OCI-LY1 (cell line): ENCODE results near the gene ROBO1.

Experiments
- H2AFZ ChIP-seq: fragments of 200-600 bp; sonication (generic), shearing (Covaris generic); 2 replicates; pipeline ENCODE4 v1.6.0; 2014; ENCODE audit warnings: antibody characterized with exemption, mild to moderate bottlenecking, low read length
- H3F3A ChIP-seq: fragments of 200-600 bp; sonication (generic), shearing (Covaris generic); 2 replicates; pipeline ENCODE4 v1.6.0; 2014; ENCODE audit warnings: mild to moderate bottlenecking, antibody characterized with exemption, low read length, moderate library complexity; ENCODE audit not compliant: insufficient read depth
- H3K27ac ChIP-seq: fragments of 200-600 bp; sonication (generic); 2 replicates; pipeline ENCODE4 v1.5.1; 2014; ENCODE audit warnings: low read length, mixed run types, mild to moderate bottlenecking, low read depth; ENCODE audit not compliant: poor library complexity, severe bottlenecking
- H3K27me3 ChIP-seq: fragments of 200-600 bp; sonication (generic); 2 replicates; pipeline ENCODE4 v1.6.0; 2014; ENCODE audit warnings: antibody characterized with exemption, mild to moderate bottlenecking, low read length, moderate library complexity; ENCODE audit not compliant: insufficient read depth
- H3K36me3 ChIP-seq: fragments of 200-600 bp; sonication (generic); 2 replicates; pipeline ENCODE4 v1.6.1; 2014; ENCODE audit warnings: mild to moderate bottlenecking, antibody characterized with exemption, low read length, moderate library complexity, mixed read lengths; ENCODE audit not compliant: insufficient read depth
- H3K4me1 ChIP-seq: fragments of 200-600 bp; sonication (generic); 2 replicates; pipeline ENCODE4 v1.5.1; 2014; ENCODE audit warnings: mild to moderate bottlenecking, low read length, moderate library complexity; ENCODE audit not compliant: insufficient read depth, severe bottlenecking
- H3K4me2 ChIP-seq: fragments of 200-600 bp; sonication (generic), shearing (Covaris generic); 2 replicates; pipeline ENCODE4 v1.6.1; 2014; ENCODE audit warnings: low read length
- H3K4me3 ChIP-seq: fragments of 200-600 bp; sonication (generic); 2 replicates; pipeline ENCODE4 v1.5.1; 2014; ENCODE audit warnings: low read length, low read depth, mild to moderate bottlenecking, mixed read lengths; ENCODE audit not compliant: poor library complexity, severe bottlenecking
- H3K79me2 ChIP-seq: fragments of 200-600 bp; shearing (Covaris generic); 2 replicates; pipeline ENCODE4 v1.6.1; 2016; ENCODE audit warnings: mixed run types, low read length, mixed read lengths; ENCODE audit not compliant: insufficient read depth
- H3K9ac ChIP-seq: fragments of 200-600 bp; sonication (generic), shearing (Covaris generic); 2 replicates; pipeline ENCODE4 v1.6.1; 2014; ENCODE audit warnings: mild to moderate bottlenecking, low read length, mixed read lengths
- H3K9me2 ChIP-seq: fragments of 200-600 bp; sonication (generic), shearing (Covaris generic); 2 replicates; pipeline ENCODE4 v1.6.1; 2014; ENCODE audit warnings: low read depth, mild to moderate bottlenecking, low read length, mixed read lengths
- H3K9me3 ChIP-seq: fragments of 200-600 bp; shearing (Covaris generic); 2 replicates; pipeline ENCODE4 v1.6.1; 2014; ENCODE audit warnings: low read length, mixed read lengths
- H4K20me1 ChIP-seq: fragments of 200-600 bp; sonication (generic), shearing (Covaris generic); 2 replicates; pipeline ENCODE4 v1.6.0; 2016; ENCODE audit warnings: mild to moderate bottlenecking, low read length; ENCODE audit not compliant: insufficient read depth
- CTCF ChIP-seq: fragments of 200-600 bp; sonication (generic), shearing (Covaris generic); IDR thresholded peaks from 2 replicates; pipeline ENCODE4 v1.5.1; 2017; ENCODE audit warnings: mild to moderate bottlenecking, antibody characterized with exemption, low read length, moderate library complexity, mixed read lengths
- EZH2 ChIP-seq: fragments of 200-600 bp; sonication (generic), shearing (Covaris generic); IDR thresholded peaks from 2 replicates; pipeline ENCODE4 v1.8.0; 2017; ENCODE audit warnings: borderline replicate concordance, mixed run types, mild to moderate bottlenecking, antibody characterized with exemption, low read length, moderate library complexity, mixed read lengths

The ROBO1 gene

GRCh38 chr3:79115458-79115857 lies 652.3 kb downstream of the ROBO1 start:
- H3K9me3 ChIP-seq, result no peaks in the 10 kb centered on the region
- H3K4me2 ChIP-seq, result no peak overlapping the region
- no peaks in the 10 kb centered on the region for H4K20me1 ChIP-seq
- H3K36me3 ChIP-seq, result no peaks in the 10 kb centered on the region
- no peak overlapping the region for H2AFZ ChIP-seq
- H3K4me1 ChIP-seq, result no peaks in the 10 kb centered on the region
- no peak overlapping the region for H3K9ac ChIP-seq
- H3K27me3 ChIP-seq, result no peaks in the 10 kb centered on the region
- TF ChIP-seq CTCF (no peak), EZH2 (no peak)
- H3K4me3 ChIP-seq, result no peak overlapping the region
- no peak overlapping the region for H3K27ac ChIP-seq
- H3F3A ChIP-seq, result no peaks in the 10 kb centered on the region
- H3K9me2 ChIP-seq, result no peaks in the 10 kb centered on the region
- H3K79me2 ChIP-seq, result no peaks in the 10 kb centered on the region

- Histone ChIP-seq H4K20me1 (no peaks in the 10 kb centered on the region), H3K4me1 (no peaks in the 10 kb centered on the region), H3K9me2 (no peaks in the 10 kb centered on the region), H3K9ac (no peak overlapping the region), H3K79me2 (no peaks in the 10 kb centered on the region), H3K27ac (no peak overlapping the region), H3K36me3 (no peaks in the 10 kb centered on the region), H3F3A (no peaks in the 10 kb centered on the region), H3K4me2 (no peak overlapping the region), H2AFZ (no peak overlapping the region), H3K9me3 (no peaks in the 10 kb centered on the region), H3K4me3 (no peak overlapping the region), H3K27me3 (no peaks in the 10 kb centered on the region)
- TF ChIP-seq EZH2 (no peak), CTCF (no peak)
Observed at GRCh38 chr3:79113876-79114275, 653.9 kb downstream of the ROBO1 start.

GRCh38 chr3:79111375-79112052 lies 656.3 kb downstream of the ROBO1 start:
- Histone ChIP-seq H3F3A (no peaks in the 10 kb centered on the region), H3K4me1 (no peaks in the 10 kb centered on the region), H3K27ac (no peak overlapping the region), H3K79me2 (no peaks in the 10 kb centered on the region), H3K9ac (no peak overlapping the region), H3K27me3 (no peaks in the 10 kb centered on the region), H3K36me3 (no peaks in the 10 kb centered on the region), H3K4me3 (no peak overlapping the region), H4K20me1 (no peaks in the 10 kb centered on the region), H3K9me3 (no peaks in the 10 kb centered on the region), H2AFZ (no peak overlapping the region), H3K4me2 (no peak overlapping the region), H3K9me2 (no peaks in the 10 kb centered on the region)
- TF ChIP-seq EZH2, result no peak
- TF ChIP-seq CTCF, result no peak
